Measurements from ENCODE around the gene BAIAP2L2.

- TF ChIP-seq TAF1 (IDR thresholded peaks at IDR 0.05; ENCODE audit: low read depth) (no peak), TEAD4 (IDR thresholded peaks at IDR 0.05) (no peak), EP300 (IDR thresholded peaks at IDR 0.05; ENCODE audit: borderline replicate concordance) (no peak), ZBTB7A (IDR thresholded peaks at IDR 0.05; ENCODE audit: low read depth) (no peak), EGR1 (IDR thresholded peaks at IDR 0.05) (no peak)
Observed at GRCh38 chr22:38040953-38041759, 69.3 kb downstream of the BAIAP2L2 start.

Data from Ishikawa (cell line).